Posterior cingulate gyrus (tissue), 11 donors: Measurements from ENCODE around the gene ZNF709.
A peak's percentile ranks its signal among the peaks of the same experiment; 100 is the strongest.
"Not testable (repeated sequence)": the region's sequence is repeated elsewhere in the genome, so short reads cannot be mapped to it uniquely, and the experiment has no call there.

ENCODE experiments used
- DNase-seq, 10 donors: peaks; one replicate each; pipeline versions ENCODE4 v3.0.0 to v3.0.0-alpha.2; 2020 to 2021; ENCODE audit warnings: mixed read lengths in 3 of 10
- intact Hi-C: fragments of 100-400 bp; cut with DNase I; formaldehyde crosslinking; loops from one replicate; pipeline ENCODE4 v1.15.1; 2023

The ZNF709 gene

GRCh38 chr19:12484371-12485051 is at the start of gene ZNF709:
ZNF709 (minus strand) TSS chr19:12484816; CDS start chr19:12484657, 159 bp downstream.
- intact Hi-C loops = no loop called here
- DNase-seq = peak; percentile 84 to 99 (median 92)

DNA sequence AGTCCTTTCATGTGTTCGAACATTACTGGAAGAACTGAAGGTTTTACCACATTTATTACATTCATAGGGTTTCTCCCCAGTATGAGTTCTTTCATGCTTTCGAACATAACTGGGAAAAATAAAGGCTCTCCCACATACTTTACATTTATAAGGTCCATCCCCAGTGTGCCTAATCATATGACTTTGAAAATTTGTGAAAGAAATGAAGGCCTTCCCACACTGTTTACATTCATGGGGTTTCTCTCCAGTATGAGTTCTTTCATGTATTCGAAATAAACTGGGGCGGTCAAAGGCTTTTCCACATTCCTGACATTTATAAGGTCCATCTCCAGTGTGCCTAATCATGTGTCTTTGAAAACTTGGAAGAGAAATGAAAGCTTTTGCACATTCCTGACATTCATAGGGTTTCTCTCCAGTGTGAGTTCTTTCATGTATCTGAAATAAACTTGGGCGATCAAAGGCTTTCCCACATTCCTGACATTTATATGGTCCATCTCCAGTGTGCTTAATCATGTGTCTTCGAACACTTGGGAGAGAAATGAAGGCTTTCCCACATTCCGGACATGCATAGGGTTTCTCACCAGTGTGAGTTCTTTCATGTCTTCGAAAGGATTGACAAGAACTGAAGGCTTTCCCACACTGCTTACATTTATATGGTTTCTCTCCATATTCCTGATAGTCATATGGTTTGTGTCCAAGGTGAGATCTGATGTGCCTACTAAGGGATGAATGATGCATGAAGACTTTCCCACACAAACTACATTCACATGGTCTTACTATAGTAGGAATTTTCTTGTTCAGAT is 42.6 kb upstream of the ZNF709 start:
- no peak for DNase-seq
- intact Hi-C loops = no loop called here

GRCh38 chr19:12526542-12526941 is 41.9 kb upstream of the ZNF709 start:
- intact Hi-C loops = no loop called here

GRCh38 chr19:12521996-12522395 is 37.4 kb upstream of the ZNF709 start:
- no peak for DNase-seq
- intact Hi-C loops = no loop called here

More at GRCh38 chr19:12526542-12526941, 41.9 kb upstream of the ZNF709 start:
- no peak for DNase-seq

- intact Hi-C loops = no loop called here
- peak; percentile 13 to 95 (median 57) for DNase-seq
Observed at GRCh38 chr19:12513531-12514061, 29.0 kb upstream of the ZNF709 start.

DNA sequence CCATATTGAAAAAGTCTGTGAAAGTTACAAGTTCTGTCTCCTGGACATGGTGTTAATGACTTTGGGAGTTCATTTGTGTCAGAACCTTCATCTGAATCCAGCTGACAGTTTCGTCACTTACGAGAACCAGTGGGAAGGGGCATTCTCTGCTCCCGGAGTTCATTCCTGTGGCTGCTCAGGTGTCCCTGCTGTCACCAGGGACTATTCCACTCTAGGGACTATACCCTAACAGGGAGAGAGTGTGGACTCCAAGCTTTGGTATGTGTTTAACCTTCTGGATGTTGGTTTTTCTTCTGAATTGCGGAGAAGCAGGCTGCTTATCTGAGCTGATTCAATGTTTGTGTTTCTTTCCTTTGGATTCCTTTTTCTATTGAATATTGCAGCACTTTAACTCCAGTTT is 12.4 kb upstream of the ZNF709 start:
- intact Hi-C loops = no loop called here
- DNase-seq = peak in 1 of 10 donors; percentile 15

DNA sequence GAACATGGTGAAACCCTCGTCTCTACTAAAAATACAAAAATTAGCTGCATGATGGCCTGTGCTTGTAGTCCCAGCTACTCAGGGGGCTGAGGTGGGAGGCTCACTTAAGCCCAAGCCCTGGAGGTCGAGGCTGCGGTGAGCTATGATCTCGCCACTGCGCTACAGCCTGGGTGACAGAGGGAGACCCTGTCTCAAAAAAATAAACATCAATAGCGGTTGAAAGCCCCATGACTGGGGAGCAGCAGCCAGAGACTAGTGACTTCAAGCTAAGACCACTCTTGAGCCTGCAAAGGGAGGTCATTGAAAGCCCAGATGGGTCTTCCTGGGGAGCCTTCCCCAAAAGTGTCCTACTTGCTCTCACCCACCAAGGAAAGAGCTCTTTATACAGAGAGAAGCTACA is 11.9 kb upstream of the ZNF709 start:
- intact Hi-C loops = no loop called here
- DNase-seq = no peak

- DNase-seq = peak; percentile 87 to 99 (median 97)
- intact Hi-C loops = loop anchor here (2.0 kb wide), 1 partner anchor 56 kb away; the partner anchor contains the start of gene ZNF564
Observed at GRCh38 chr19:12495002-12495802, 10.6 kb upstream of the ZNF709 start.

DNA sequence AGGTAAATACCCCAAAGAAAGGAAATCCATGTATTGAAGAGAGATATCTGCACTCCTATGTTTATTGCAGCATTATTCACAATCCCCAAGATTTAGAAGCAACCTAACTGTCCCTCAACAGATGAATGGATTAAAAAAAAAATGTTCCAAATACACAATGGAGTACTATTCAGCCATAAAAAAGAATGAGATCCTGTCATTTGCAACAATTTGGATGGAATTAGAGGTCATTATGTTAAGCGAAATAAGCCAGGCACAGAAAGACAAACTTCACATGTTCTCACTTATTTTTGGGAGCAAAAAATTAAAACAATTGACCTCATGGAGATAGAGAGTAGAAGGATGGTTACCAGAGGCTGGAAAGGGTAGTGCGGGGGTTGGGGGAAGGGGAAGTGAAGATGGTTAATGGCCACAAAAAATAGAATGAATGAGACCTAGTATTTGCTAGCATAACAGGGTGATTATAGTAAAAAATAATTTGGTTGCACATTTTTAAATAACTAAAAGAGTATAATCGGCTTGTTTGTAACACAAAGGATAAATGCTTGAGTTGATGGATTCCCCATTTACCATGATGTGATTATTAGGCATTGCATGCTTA is 9.7 kb upstream of the ZNF709 start:
- intact Hi-C loops = loop anchor here (2.0 kb wide), 1 partner anchor 56 kb away; the partner anchor contains the start of gene ZNF564
- no peak for DNase-seq

GRCh38 chr19:12486265-12486783 is 1.7 kb upstream of the ZNF709 start:
- intact Hi-C loops, DNase-seq: not testable (repeated sequence)

DNA sequence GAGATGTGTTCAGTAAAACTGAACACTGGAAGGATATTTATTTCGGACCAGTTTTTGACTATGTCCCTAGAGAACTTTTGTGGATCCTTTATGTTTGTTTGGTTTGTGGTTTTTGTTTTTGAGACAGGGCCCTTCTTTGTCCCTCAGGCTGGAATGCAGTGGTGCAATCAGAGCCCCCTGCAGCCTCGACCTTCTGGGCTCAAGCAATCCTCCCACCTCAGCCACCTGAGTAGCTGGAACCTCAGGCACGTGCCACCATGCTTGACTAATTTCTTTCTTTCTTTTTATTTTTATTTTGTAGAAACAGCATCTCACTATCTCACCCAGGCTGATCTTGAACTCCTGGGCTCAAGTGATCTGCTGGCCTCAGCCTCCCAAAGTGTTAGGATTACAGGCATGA is 955 bp upstream of the ZNF709 start:
- intact Hi-C loops = no loop called here
- DNase-seq = no peak

DNA sequence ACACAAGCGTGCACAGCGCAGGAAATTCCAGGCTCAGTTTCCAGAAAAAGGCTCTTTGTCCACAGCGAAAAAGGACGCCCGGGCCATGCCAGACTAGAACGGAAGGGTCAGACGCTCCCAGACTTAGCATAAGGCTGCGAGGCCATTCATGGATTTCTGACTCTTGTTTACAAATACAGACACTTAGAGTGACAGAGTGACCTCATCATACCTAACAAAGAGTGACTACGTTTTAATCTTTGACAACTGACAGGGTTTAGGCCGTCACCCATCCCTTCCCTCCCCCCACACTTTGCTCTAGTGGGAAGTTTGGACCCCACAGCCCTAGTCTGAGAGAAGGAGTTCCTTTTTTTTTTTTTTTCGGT is 418 bp upstream of the ZNF709 start:
- no peak for DNase-seq
- intact Hi-C loops = no loop called here

- DNase-seq = no peak
- intact Hi-C loops = no loop called here
Observed at GRCh38 chr19:12484011-12484370, 625 bp downstream of the ZNF709 start.

DNA sequence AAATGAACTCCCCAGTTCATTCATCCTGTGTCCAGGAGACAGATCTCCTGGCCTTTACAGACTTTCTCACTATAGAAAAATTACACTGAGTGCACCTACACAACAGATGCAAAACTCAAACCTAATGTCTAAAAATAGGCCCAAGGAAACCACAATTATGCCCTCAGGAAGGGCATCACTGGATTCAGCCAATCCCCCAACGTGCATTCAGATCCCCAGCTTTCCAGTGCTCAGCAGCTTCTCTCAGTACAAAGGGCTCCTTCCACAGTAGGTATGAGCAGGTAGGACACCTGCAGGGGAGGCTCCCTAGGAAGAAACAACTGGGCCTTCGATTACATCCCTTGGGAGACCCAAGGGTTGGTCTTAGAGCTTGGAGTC is 2.1 kb downstream of the ZNF709 start:
- DNase-seq = no peak
- intact Hi-C loops = no loop called here

GRCh38 chr19:12481781-12482508 is 2.7 kb downstream of the ZNF709 start:
- intact Hi-C loops = no loop called here
- DNase-seq = no peak

DNA sequence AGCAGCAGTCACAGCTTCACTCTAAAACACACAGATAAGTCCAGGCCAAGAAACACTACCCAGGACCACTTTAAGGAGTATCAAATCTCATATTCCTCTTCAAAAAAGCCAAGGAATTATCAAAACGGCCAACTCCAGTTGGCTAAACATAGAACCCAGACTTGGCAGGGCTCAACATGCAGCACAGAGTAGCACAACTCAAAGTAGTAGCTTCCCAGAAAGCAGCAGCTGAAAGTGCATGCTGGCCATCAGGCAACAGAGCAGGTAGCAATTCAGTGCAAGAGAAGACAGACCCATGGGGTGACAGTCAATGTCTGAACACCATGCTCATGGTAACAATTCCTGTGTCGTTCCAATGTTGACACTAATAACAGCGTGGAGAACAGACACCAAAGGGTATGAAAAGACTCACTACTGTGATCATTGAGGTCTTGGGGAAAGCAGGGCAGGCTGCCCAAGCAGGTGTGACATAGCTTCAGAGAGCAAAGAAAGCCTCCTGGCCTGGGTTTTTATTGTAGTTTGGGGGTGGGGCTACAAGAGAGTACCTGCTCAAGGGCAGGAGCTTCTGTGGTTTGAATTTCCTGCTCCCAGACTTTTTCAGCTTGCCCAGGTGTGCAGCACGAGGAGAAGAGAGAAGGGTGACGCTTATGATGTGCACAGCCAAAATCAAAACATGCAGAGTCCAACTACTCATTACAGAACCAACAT is 6.2 kb downstream of the ZNF709 start:
- intact Hi-C loops = no loop called here
- DNase-seq = no peak

- DNase-seq = peak in 1 of 10 donors; percentile 75
- intact Hi-C loops = not testable (repeated sequence)
Observed at GRCh38 chr19:12467651-12468050, 17.0 kb downstream of the ZNF709 start.

GRCh38 chr19:12465211-12465610 is 19.4 kb downstream of the ZNF709 start:
- DNase-seq = no peak
- intact Hi-C loops = no loop called here

GRCh38 chr19:12464769-12465168 is 19.8 kb downstream of the ZNF709 start:
- DNase-seq = no peak

More at GRCh38 chr19:12464769-12465168, 19.8 kb downstream of the ZNF709 start:
- intact Hi-C loops = no loop called here
